ENCODE data around the gene NOP56.
A peak's percentile ranks its signal among the peaks of the same experiment; 100 is the strongest.
"Not testable (repeated sequence)": the region's sequence is repeated elsewhere in the genome, so short reads cannot be mapped to it uniquely, and the experiment has no call there.

Gene NOP56

DNA sequence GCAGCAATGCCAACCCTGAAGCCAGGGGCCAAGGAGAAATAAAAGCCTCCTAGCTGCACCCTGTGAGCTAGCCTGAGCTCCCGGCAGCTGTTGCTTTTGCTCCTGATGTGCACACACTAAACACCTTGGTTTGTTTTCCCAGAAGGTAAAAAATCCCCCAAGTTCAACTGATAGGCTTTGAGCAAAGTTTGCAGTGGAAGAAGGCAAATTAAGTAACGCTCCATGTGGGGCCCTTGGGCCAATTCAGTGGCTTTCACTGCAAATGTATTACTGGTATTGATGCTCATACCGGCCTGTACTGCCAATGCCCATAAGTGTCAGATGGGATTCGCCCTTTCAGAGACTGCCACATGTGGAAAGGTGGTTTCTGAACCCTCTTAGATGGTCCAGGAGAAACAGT, 21.0 kb downstream of the NOP56 start:
- no peak overlapping the region for H3K4me3 ChIP-seq (ENCODE audit: low read length, poor library complexity, severe bottlenecking)
- no peaks in the 10 kb centered on the region for H3K9me3 ChIP-seq (ENCODE audit: insufficient read depth, low read depth, low read length)
- H3K4me2 ChIP-seq (ENCODE audit: low read depth, low read length, poor library complexity, severe bottlenecking) = no peak overlapping the region
- H3K79me2 ChIP-seq (ENCODE audit: insufficient read depth, low read length) = no peaks in the 10 kb centered on the region
- H4K20me1 ChIP-seq (ENCODE audit: insufficient read depth, low read length, poor library complexity, severe bottlenecking) = no peaks in the 10 kb centered on the region
- no peaks in the 10 kb centered on the region for H3K27me3 ChIP-seq (ENCODE audit: insufficient read depth, low read length, poor library complexity, severe bottlenecking)
- peak overlapping the region; percentile 36; the same call in 1 of the 2 replicates for H2AFZ ChIP-seq (ENCODE audit: low read length)
- no peak for TF ChIP-seq CTCF (conservative IDR thresholded peaks at IDR 0.05; ENCODE audit: low read length)
- TF ChIP-seq EZH2phosphoT487 (IDR thresholded peaks at IDR 0.05; ENCODE audit: borderline replicate concordance) = no peak
- H3K4me1 ChIP-seq (ENCODE audit: insufficient read depth, low read length, poor library complexity, severe bottlenecking) = no peaks in the 10 kb centered on the region
- H3F3A ChIP-seq (ENCODE audit: low read depth) = no peaks in the 10 kb centered on the region
- no peaks in the 10 kb centered on the region for H3K9me2 ChIP-seq (replicated peaks; ENCODE audit: low read depth, low read length)
- H3K36me3 ChIP-seq (ENCODE audit: insufficient read depth, low read length) = no peaks in the 10 kb centered on the region
- no peak overlapping the region for H3K9ac ChIP-seq (ENCODE audit: low read depth, low read length, poor library complexity, severe bottlenecking)

- Histone ChIP-seq H3K79me2 (ENCODE audit: insufficient read depth, low read length) (no peaks in the 10 kb centered on the region), H3K36me3 (ENCODE audit: insufficient read depth, low read length) (no peaks in the 10 kb centered on the region), H3K27me3 (ENCODE audit: insufficient read depth, low read length, poor library complexity, severe bottlenecking) (no peaks in the 10 kb centered on the region), H3K4me2 (ENCODE audit: low read depth, low read length, poor library complexity, severe bottlenecking) (no peak overlapping the region), H3K9ac (ENCODE audit: low read depth, low read length, poor library complexity, severe bottlenecking) (no peak overlapping the region), H4K20me1 (ENCODE audit: insufficient read depth, low read length, poor library complexity, severe bottlenecking) (no peaks in the 10 kb centered on the region), H3F3A (ENCODE audit: low read depth) (no peaks in the 10 kb centered on the region), H2AFZ (ENCODE audit: low read length) (no peak overlapping the region), H3K4me1 (ENCODE audit: insufficient read depth, low read length, poor library complexity, severe bottlenecking) (no peaks in the 10 kb centered on the region), H3K4me3 (ENCODE audit: low read length, poor library complexity, severe bottlenecking) (no peak overlapping the region), H3K9me3 (ENCODE audit: insufficient read depth, low read depth, low read length) (no peaks in the 10 kb centered on the region), H3K9me2 (replicated peaks; ENCODE audit: low read depth, low read length) (no peaks in the 10 kb centered on the region)
- TF ChIP-seq EZH2phosphoT487 (IDR thresholded peaks at IDR 0.05; ENCODE audit: borderline replicate concordance) (no peak), CTCF (conservative IDR thresholded peaks at IDR 0.05; ENCODE audit: low read length) (no peak)
Measured at GRCh38 chr20:2680046-2680445, 27.6 kb downstream of the NOP56 start.

- H3K9me2 ChIP-seq (replicated peaks; ENCODE audit: low read depth, low read length); H4K20me1 ChIP-seq (ENCODE audit: insufficient read depth, low read length, poor library complexity, severe bottlenecking); H3F3A ChIP-seq (ENCODE audit: low read depth); H3K9me3 ChIP-seq (ENCODE audit: insufficient read depth, low read depth, low read length); H2AFZ ChIP-seq (ENCODE audit: low read length); H3K9ac ChIP-seq (ENCODE audit: low read depth, low read length, poor library complexity, severe bottlenecking); H3K36me3 ChIP-seq (ENCODE audit: insufficient read depth, low read length); H3K4me1 ChIP-seq (ENCODE audit: insufficient read depth, low read length, poor library complexity, severe bottlenecking); H3K27me3 ChIP-seq (ENCODE audit: insufficient read depth, low read length, poor library complexity, severe bottlenecking); H3K4me3 ChIP-seq (ENCODE audit: low read length, poor library complexity, severe bottlenecking); H3K4me2 ChIP-seq (ENCODE audit: low read depth, low read length, poor library complexity, severe bottlenecking); H3K79me2 ChIP-seq (ENCODE audit: insufficient read depth, low read length): not testable (repeated sequence)
Measured at GRCh38 chr20:2682040-2682439, 29.6 kb downstream of the NOP56 start.

DNA sequence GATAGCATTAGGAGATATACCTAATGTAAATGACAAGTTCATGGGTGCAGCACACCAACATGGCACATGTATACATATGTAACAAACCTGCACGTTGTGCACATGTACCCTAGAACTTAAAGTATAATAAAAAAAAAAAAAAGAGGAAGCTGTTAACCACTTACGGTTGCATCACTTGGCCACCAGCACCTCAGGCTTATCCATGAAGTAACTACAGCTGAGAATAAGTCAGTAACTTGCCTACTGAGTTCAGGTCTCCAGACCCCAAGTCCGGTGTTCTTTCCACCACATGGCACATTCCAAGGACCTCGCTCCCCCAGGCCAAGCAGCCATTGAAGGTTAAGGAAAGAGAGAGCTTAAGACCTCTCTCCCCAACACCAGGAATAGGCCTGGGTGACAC, 32.4 kb downstream of the NOP56 start:
- H3K79me2 ChIP-seq (ENCODE audit: insufficient read depth, low read length); H4K20me1 ChIP-seq (ENCODE audit: insufficient read depth, low read length, poor library complexity, severe bottlenecking); H3K4me2 ChIP-seq (ENCODE audit: low read depth, low read length, poor library complexity, severe bottlenecking); H3K9me3 ChIP-seq (ENCODE audit: insufficient read depth, low read depth, low read length); H3K4me1 ChIP-seq (ENCODE audit: insufficient read depth, low read length, poor library complexity, severe bottlenecking); H3K9ac ChIP-seq (ENCODE audit: low read depth, low read length, poor library complexity, severe bottlenecking); H3K27me3 ChIP-seq (ENCODE audit: insufficient read depth, low read length, poor library complexity, severe bottlenecking); H3K4me3 ChIP-seq (ENCODE audit: low read length, poor library complexity, severe bottlenecking); H3K9me2 ChIP-seq (replicated peaks; ENCODE audit: low read depth, low read length); H2AFZ ChIP-seq (ENCODE audit: low read length); H3F3A ChIP-seq (ENCODE audit: low read depth); H3K36me3 ChIP-seq (ENCODE audit: insufficient read depth, low read length): not testable (repeated sequence)
